Memory B cell (primary cell): ENCODE data around the gene MBD4.
"Not testable (repeated sequence)": the region's sequence is repeated elsewhere in the genome, so short reads cannot be mapped to it uniquely, and the experiment has no call there.

Source experiments
- ATAC-seq: fragments of 150-1000 bp; cut with Tn5 transposase; 2 replicates; pipeline ENCODE4 v1.10.0; 2021; ENCODE audit warnings: low read depth, mild to moderate bottlenecking, moderate library complexity
- DNase-seq, 2 donors: peaks; one replicate each; pipeline ENCODE4 v3.0.0; 2022; ENCODE audit warnings: low spot score in 2 of 2
- H3K27ac Mint-ChIP-seq: one replicate; pipeline ENCODE4 v1.8.0; 2022; ENCODE audit warnings: mild to moderate bottlenecking, moderate library complexity, mixed read lengths
- H3K27me3 Mint-ChIP-seq: one replicate; pipeline ENCODE4 v1.8.0; 2022; ENCODE audit warnings: mixed read lengths
- H3K36me3 Mint-ChIP-seq: one replicate; pipeline ENCODE4 v1.8.0; 2022; ENCODE audit warnings: mild to moderate bottlenecking, mixed read lengths
- H3K4me1 Mint-ChIP-seq: one replicate; pipeline ENCODE4 v1.8.0; 2022; ENCODE audit warnings: mixed read lengths
- H3K4me3 Mint-ChIP-seq: one replicate; pipeline ENCODE4 v1.8.0; 2022; ENCODE audit warnings: mild to moderate bottlenecking, moderate library complexity, mixed read lengths
- H3K9me3 Mint-ChIP-seq: one replicate; pipeline ENCODE4 v1.8.0; 2022; ENCODE audit warnings: mixed read lengths

MBD4 gene

DNA sequence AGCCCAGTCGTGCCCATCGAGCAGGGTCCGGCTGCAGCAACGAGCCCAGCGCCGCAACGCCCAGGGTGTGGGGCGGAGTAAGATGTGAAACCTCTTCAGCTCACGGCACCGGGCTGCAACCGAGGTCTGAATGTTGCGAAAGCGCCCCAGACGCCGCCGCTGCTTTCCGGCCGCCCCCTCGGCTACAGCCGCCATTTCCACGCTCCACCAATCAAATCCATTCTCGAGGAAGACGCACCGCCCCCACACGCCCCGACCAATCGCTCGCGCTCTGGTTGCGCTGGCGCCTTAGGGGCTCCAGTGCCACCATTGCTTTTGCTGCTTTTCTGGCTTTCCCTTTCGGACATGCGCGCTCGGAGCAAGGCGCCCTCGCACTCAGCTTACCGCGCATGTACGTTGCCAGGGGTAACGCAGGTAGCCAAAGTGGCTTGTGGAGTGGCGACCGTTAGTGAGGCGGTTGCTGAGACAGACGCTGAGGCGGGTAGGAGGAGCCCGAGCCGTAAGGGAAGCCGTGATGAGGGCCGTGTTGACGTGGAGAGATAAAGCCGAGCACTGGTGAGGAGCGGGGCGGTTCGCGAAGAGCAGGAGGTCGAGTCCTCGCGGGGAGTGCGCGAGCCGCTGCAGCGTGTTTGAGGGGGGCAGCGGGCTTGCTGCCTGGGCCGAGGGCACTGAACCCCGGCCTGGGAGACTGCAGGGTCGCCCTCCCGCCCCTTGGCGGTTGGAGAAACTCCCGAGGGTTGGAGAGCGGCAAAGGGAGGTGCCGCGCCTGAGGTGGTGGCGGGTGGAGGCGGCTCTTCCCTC is at the start of gene MBD4, which contains the start of gene IFT122:
MBD4 (minus strand) TSS at position 132 of the 801 bp plus-strand sequence; CDS start at position 17, 115 bp downstream.
IFT122 (plus strand) TSS at position 408 of the 801 bp plus-strand sequence; CDS start at position 515, 107 bp downstream.
- ATAC-seq, result peak; percentile 82
- peak within 1 kb of the TSS; percentile 90 for H3K27ac Mint-ChIP-seq

DNA sequence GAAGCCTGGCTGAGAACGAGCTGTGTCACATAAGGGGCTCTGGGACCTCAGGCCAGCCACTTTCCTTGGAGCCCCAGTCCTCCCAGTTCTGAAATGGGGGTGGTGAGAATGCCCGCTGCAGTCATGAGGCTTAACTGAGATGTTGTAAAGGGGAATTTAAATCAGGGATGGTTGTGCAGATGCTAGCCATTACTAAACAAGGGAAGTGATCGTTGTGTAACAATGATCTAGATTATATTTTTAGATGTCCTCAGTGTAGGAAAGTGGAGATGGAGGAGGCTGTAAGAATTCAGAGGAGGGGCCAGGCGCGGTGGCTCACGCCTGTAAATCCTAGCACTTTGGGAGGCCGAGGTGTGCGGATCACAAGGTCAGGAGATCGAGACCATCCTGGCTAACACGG is 49.5 kb upstream of the MBD4 start:
- H3K36me3 Mint-ChIP-seq, H3K4me3 Mint-ChIP-seq, DNase-seq, ATAC-seq, H3K27me3 Mint-ChIP-seq, H3K27ac Mint-ChIP-seq, H3K4me1 Mint-ChIP-seq, H3K9me3 Mint-ChIP-seq: not testable (repeated sequence)

More for the DNA sequence above, at the start of gene MBD4, which contains the start of gene IFT122:
- Mint-ChIP-seq H3K36me3 (peaks cover 17% of the 10 kb centered on the region), H3K27me3 (no peaks in the 10 kb centered on the region), H3K9me3 (no peaks in the 10 kb centered on the region), H3K4me1 (peaks cover 34% of the 10 kb centered on the region), H3K4me3 (peak within 1 kb of the TSS; percentile 89)
- peak; percentile 93 to 98 for DNase-seq

DNA sequence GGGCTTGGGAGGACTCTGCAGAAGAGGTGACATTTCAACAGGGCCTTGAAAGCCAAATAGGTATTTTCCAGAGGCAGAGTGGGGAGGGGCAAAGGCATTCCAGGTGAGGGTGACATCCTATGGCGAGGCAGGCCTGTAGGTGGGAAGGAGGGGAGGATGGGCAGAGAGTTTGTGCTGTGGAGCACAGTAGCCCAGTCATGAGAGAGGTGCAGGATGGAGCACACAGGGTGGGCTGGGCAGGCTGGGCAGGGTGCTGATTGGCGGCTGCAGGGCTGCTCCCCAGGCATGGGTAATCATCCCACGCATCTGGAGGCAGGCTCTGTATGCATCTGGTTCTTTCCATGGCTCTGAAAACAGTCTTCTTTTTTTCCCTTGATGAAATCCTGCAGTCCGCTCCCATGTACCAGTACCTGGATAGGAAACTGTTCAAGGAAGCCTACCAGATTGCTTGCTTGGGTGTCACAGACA is 48.2 kb upstream of the MBD4 start:
- not testable (repeated sequence) for H3K4me1 Mint-ChIP-seq, DNase-seq, H3K4me3 Mint-ChIP-seq, H3K27ac Mint-ChIP-seq, ATAC-seq, H3K27me3 Mint-ChIP-seq, H3K36me3 Mint-ChIP-seq, H3K9me3 Mint-ChIP-seq

DNA sequence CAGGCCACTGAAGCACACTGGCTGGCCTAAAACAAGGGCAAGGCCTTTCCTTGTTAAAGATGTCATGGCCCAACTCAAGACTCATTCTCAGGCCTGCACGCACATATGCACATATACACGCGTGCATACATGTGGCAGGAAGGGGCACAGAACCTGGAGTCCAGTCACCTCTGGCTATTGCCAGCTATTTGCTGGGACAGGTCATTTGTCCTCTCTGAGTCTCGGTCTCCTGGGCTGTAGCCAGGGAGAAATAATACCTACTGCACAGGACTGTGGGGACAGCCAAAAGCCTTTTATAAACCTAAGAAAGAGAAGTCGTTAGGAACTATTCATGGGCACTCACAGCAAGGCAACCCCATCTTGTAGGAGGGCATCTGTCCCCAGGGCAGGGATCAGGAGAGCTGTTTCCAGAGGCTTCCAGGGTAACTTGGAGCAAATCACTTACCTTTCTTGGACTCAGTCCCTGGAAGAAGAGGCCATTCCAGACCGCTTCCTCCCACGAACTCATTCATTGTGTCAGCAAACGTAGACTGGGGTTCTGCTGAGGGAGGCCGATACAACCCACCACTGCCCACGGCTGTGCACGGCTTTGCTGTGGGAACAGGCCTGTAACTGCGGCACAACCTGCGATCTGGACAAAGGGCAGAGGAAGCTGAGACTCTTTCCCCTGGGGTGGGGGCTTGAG is 47.6 kb upstream of the MBD4 start:
- Mint-ChIP-seq H3K4me1 (peaks cover 2% of the 10 kb centered on the region), H3K27me3 (no peaks in the 10 kb centered on the region), H3K4me3 (no peak overlapping the region), H3K36me3 (peaks cover 9% of the 10 kb centered on the region), H3K9me3 (no peaks in the 10 kb centered on the region), H3K27ac (no peak overlapping the region)
- no peak for DNase-seq
- no peak for ATAC-seq

DNA sequence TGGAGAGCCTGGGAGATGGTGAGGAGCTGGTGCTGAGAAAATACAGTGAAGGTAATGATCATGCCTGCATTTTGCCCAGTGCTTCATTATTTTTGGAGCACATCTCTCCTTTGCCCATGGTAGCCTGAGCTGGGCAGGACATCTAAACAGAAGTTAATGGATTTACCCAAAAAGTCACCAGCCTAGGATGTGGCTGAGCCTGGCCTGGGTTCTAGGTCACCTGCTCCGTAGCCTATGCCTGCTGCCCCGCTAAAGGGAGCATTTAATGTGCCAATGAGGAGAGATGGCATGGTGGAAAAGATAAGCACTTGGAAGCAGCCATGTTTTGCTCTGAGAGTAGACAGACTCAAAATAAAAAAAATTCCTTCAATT is 46.9 kb upstream of the MBD4 start:
- ATAC-seq, result no peak
- Mint-ChIP-seq H3K4me3 (no peak overlapping the region), H3K36me3 (peaks cover 11% of the 10 kb centered on the region), H3K27me3 (no peaks in the 10 kb centered on the region), H3K4me1 (peaks cover 2% of the 10 kb centered on the region), H3K9me3 (no peaks in the 10 kb centered on the region), H3K27ac (no peak overlapping the region)
- no peak for DNase-seq

DNA sequence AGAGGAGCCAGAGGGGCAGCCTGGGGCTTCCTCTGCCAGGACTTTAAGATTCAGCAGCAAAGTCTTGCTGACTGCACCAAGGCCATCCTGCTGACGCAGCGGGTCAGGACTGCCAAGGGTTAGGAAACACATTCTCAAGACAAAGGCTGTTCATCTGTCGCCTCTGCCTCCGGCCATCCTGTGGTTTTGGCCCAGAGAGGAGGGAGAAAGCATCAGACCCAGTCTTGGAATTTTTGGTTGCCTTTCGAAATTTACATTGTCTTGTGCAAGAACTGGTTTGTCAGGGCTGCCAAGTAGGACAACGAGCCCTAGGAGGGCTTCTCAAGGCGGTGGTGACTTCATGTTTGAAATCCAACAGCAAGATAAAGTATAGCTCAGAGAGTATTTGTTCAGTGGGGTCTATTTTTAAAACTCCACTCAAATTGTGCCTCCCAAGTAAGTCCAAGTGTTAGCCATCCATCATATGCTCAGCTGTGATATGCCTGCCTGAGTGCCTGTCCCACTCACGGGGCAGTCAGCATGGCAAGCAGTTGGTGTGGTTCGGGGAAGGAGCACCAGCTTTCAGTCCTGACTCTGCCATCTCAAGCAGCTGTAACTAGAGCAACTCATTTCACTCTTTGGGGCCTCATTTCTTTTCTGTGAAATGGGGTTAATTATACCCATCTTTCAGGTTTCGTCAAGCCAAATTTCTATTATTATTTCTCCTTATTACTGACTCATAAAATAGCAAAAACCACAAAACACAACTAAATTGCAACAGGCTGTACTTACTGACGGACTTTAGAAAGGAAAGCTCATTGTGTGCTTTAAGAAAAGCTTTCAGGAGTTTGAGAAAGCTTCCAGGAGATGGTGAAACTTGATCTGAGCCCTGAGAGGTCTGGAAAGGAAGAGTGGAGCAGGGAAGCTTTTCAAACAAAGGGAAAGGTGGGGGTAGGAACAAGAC is 46.2 kb upstream of the MBD4 start:
- Mint-ChIP-seq H3K27ac (no peak overlapping the region), H3K4me1 (peaks cover 2% of the 10 kb centered on the region), H3K4me3 (no peak overlapping the region), H3K27me3 (no peaks in the 10 kb centered on the region), H3K36me3 (peaks cover 11% of the 10 kb centered on the region), H3K9me3 (no peaks in the 10 kb centered on the region)
- DNase-seq (no peak), ATAC-seq (no peak)

DNA sequence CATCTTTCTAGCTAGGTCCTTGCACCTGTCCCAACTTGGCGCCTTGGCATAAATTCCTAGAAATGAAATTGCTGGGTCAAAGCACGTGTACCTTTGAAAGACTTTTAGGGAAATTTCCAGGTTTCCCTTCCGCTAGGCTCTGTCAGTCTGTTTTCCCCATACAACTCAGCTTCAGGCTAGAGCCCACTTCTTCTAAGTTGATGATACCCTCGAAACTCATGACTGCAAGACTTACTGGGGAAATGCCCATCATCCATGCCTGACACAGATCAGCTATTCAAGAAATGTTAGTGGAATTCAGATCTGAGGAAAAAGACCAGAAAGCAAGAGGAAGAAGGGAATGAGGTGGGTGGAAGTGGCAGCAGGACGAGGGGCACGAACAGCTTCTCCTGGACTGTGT is 45.4 kb upstream of the MBD4 start:
- H3K27me3 Mint-ChIP-seq, result not testable (repeated sequence)

DNA sequence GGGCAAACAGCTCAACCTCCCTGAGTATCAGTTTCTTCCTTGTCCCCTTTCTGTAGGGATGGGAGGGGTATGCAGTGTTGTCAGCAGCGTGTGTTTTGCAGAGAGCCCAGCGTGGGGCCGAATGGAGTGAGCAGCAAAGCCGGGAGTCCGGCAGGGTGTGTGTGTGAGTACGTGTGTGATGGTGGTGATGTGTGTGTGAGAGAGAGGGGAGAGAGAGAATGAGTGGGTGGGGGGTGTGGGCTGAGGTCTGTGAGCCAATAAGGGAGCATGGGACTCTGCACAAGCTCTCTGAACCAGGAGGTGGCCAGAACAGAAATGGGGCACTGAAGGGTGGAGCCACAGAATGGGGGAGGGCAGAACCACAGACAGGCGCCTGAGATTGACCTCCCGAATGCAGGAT is 44.1 kb upstream of the MBD4 start:
- Mint-ChIP-seq H3K36me3 (peaks cover 15% of the 10 kb centered on the region), H3K4me1 (no peaks in the 10 kb centered on the region), H3K27ac (no peak overlapping the region), H3K9me3 (no peaks in the 10 kb centered on the region), H3K27me3 (no peaks in the 10 kb centered on the region), H3K4me3 (no peak overlapping the region)
- ATAC-seq (no peak), DNase-seq (no peak)

More for the DNA sequence above, 45.4 kb upstream of the MBD4 start:
- H3K27ac Mint-ChIP-seq, ATAC-seq, H3K9me3 Mint-ChIP-seq, H3K4me3 Mint-ChIP-seq, H3K4me1 Mint-ChIP-seq, DNase-seq: not testable (repeated sequence)
- H3K36me3 Mint-ChIP-seq, result peaks cover 11% of the 10 kb centered on the region

DNA sequence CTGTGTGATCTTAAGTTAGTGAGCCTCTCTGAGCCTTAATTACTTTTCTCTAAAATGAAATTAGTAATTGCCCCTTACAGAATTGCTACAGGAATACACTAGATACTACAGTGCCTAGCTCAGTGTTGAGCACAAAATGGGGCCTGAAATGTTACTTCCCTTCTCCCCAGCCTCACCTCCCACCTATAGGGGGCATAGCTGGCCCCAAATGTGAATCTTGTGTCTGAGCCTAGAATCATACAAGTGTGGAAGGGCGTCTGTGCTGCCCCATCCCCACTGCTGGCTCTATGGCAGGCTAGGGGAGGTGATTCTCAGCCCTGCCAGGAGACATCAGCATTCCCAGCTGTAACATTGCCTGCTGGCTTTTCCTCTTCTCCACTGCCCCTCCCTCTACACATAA is 43.0 kb upstream of the MBD4 start:
- ATAC-seq, result no peak
- no peaks in the 10 kb centered on the region for H3K9me3 Mint-ChIP-seq
- H3K27ac Mint-ChIP-seq, result no peak overlapping the region
- no peaks in the 10 kb centered on the region for H3K27me3 Mint-ChIP-seq
- no peak for DNase-seq
- no peaks in the 10 kb centered on the region for H3K4me1 Mint-ChIP-seq
- H3K4me3 Mint-ChIP-seq, result no peak overlapping the region
- peaks cover 16% of the 10 kb centered on the region for H3K36me3 Mint-ChIP-seq

DNA sequence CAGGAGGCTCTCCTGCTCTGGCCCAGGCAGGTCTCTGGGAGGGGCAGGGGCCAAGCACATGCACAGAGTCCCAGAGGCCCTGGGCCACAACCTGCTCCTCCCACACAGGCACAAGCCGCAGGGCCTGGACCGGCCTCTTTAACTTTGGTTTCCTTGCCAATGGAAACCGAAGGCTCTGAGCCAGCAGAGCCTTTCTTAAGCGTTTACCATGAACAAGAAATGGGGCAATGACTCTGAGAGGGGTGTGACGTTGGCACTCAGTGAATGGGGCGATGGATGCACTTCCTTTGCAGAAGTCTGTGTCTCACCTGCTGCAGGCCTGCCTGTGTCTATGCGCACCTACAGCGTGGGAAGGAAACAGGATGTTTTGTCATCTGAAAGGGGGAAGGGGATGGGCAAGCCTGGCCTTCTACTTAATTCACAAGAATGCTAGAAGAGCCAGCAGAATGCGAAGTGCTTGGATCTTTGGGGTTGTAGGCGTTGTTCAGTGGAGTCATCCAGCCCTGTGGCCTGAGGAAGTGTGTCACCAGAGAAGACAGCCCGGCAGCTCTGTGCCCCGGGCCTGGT is 42.1 kb upstream of the MBD4 start:
- peaks cover 17% of the 10 kb centered on the region for H3K36me3 Mint-ChIP-seq
- H3K9me3 Mint-ChIP-seq, result no peaks in the 10 kb centered on the region
- no peak overlapping the region for H3K4me3 Mint-ChIP-seq
- no peaks in the 10 kb centered on the region for H3K4me1 Mint-ChIP-seq
- no peak overlapping the region for H3K27ac Mint-ChIP-seq
- no peak for DNase-seq
- H3K27me3 Mint-ChIP-seq, result no peaks in the 10 kb centered on the region
- no peak for ATAC-seq

DNA sequence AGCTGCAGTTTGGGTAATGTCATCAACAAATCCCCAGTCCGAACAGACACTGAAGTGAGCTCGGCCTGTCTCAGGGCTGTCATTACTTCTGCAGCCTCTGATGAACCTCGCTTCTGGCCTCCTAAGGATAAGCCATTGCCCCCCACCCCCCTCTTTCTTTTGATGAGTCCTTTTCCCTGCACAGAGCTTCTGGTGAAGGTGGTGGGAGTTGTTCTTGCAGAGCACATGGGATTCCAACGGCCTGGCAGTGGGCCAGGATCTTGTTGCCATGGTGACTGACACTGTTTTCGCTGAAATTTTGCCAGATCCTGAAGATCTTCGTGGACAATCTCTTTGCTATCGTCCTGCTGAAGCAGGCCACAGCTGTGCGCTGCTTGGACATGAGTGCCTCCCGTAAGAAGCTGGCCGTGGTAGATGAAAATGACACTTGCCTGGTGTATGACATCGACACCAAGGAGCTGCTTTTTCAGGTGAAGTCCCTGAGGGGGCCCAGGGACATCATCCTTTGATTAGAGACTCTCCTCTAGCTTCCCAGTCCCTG is 41.5 kb upstream of the MBD4 start:
- DNase-seq, H3K4me1 Mint-ChIP-seq, H3K4me3 Mint-ChIP-seq, H3K9me3 Mint-ChIP-seq, ATAC-seq, H3K27me3 Mint-ChIP-seq, H3K27ac Mint-ChIP-seq: not testable (repeated sequence)
- H3K36me3 Mint-ChIP-seq, result peaks cover 22% of the 10 kb centered on the region

DNA sequence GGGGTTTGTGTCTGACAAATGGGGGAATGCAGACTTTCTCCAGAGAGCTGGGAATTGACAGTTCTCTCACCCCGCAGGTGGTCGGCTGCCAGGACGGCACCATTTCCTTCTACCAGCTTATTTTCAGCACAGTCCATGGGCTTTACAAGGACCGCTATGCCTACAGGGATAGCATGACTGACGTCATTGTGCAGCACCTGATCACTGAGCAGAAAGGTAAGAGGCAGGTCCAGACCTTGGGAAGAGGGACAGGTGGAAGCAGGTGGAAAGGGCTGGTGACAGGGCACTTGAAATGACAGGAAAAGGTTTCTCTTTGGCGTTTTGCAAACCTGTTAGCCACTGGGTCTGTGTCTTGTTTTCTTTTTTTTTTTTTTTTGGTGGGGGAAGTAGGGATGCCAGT is 36.8 kb upstream of the MBD4 start:
- H3K27me3 Mint-ChIP-seq, result no peaks in the 10 kb centered on the region
- ATAC-seq (no peak), DNase-seq (no peak)
- H3K9me3 Mint-ChIP-seq, result no peaks in the 10 kb centered on the region
- peaks cover 16% of the 10 kb centered on the region for H3K36me3 Mint-ChIP-seq
- no peak overlapping the region for H3K27ac Mint-ChIP-seq
- H3K4me3 Mint-ChIP-seq, result no peak overlapping the region
- H3K4me1 Mint-ChIP-seq, result no peaks in the 10 kb centered on the region

DNA sequence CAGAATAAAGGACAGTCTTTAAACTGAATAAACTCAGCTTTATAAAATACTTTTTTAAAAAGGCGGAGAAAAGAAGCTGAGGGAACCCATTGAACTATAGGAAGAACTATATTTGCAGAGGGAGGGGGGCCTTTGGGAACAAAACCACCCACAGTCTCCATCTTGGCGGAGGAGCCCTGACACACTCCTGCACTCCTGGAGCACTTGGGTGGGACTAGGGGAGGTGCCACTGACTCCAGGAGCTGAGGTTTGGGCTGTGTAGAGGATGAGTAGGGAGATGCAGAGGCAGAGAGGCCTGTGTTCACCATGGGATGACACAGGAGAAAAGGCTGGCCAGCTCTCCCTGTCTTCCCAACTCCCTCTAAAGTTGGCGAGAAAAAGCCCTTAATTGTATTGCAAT is 36.1 kb upstream of the MBD4 start:
- ATAC-seq, result no peak
- H3K27me3 Mint-ChIP-seq, result no peaks in the 10 kb centered on the region
- H3K4me1 Mint-ChIP-seq, result no peaks in the 10 kb centered on the region
- no peak overlapping the region for H3K4me3 Mint-ChIP-seq
- H3K9me3 Mint-ChIP-seq, result no peaks in the 10 kb centered on the region
- DNase-seq, result no peak
- H3K36me3 Mint-ChIP-seq, result peaks cover 16% of the 10 kb centered on the region
- H3K27ac Mint-ChIP-seq, result no peak overlapping the region
